IPS DF 19.7 (cell line): ENCODE measurements around the gene PCSK2.

Source experiments
- DNase-seq: peaks from one replicate; pipeline ENCODE4 v3.0.0-alpha.2; 2013; ENCODE audit warnings: low read depth, low spot score

The PCSK2 gene

DNA sequence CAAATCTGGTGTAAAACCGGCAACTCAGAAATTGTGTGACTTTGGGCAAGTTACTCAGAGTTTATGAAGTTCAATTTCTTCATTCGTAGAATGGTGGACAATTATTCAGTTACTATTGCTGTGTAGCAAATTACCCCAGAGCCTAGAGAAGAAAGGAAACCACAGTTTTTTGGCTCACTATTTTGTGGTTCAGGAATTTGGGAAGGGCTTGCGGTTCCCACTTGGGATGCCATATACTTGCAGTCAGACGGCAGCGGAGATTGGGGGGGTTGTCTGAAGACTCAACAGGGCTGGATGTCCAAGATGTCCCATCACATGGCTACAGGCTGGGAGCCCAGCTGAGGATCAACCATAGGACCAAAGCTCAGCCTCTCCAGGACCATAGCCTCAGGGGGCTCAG lies 108.1 kb downstream of the PCSK2 start:
- DNase-seq: no peak

DNA sequence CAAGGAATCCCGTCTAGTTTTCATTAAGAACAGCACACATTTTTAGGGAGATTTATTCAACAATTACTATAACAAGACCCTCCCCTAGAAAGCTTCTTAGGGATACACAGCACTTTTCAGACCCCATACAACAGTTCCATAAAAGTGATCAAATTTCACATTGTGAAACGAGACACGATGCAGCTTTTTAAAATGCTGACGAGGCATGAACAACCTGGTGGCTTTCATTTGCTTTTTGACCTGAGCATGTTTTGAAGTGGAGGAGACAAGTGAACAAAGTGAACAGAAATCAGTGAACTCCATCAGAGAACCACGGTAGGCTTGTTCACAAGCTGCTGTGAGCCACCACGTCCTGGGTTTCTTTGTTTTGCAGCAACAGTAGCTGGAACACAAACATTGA lies 112.2 kb downstream of the PCSK2 start:
- DNase-seq: no peak

GRCh38 chr20:17343091-17343490 lies 116.3 kb downstream of the PCSK2 start:
- DNase-seq: no peak

- DNase-seq: no peak
These were observed 117.0 kb downstream of the PCSK2 start for GRCh38 chr20:17343656-17344452.

- DNase-seq: no peak
These were observed 118.0 kb downstream of the PCSK2 start for GRCh38 chr20:17344790-17345189.

GRCh38 chr20:17345321-17345720 lies 118.5 kb downstream of the PCSK2 start:
- DNase-seq: no peak

DNA sequence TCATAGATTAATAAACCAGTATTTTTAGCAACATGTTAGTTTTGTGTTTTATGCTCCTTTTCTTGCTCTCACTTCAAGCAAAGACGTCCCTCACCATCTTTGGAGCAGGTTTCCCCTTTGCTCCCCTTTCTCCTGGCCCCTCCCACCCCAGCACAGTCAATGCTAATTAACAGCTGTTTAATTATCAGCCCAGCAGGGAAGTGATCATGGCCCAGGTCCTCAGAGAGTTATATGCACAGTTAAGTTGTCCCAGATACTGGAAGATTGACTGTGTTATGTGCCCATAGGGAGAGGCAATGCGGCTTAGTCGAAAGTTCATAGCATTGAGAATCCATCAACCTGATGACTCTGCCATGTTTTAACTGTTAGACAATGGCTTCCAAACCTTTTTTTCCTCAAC lies 123.5 kb downstream of the PCSK2 start:
- no peak for DNase-seq

DNA sequence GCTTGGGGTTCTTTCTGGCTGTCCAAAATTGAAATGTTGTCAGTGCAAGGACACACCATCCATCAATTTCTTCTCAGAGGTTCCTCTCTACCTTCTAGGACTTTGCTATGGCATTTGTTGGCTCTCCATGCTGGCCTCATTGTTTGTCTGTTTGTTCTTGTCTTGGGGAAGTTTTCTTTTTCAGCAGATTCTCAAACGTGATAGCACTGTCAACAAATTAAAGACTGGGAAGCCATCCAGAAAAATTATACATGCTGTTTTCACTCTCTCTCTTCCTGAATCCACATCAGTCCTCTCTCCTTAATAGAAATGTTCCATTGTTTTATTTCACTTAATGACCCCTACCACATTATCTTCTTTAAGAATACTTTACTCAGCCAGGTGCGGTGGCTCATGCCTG lies 130.4 kb downstream of the PCSK2 start:
- no peak for DNase-seq

DNA sequence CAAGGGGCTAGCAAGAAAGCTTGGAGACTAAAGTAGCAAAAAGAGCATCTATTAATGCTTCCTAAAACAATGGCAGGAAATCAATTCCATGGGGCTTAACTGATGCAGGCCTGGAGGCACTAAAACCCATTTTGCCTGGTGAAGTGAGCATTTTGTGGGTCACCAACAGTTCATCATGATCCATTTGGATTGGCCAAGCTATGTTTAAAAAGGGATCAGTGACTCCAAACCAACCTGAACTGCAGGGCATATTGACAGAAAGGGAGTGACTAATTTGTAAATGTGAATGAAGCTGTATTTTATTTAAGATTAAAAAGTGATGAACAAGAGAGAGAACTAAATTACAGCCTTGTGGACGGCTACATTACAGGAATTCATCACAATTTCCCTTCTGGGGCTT lies 132.0 kb downstream of the PCSK2 start:
- no peak for DNase-seq

DNA sequence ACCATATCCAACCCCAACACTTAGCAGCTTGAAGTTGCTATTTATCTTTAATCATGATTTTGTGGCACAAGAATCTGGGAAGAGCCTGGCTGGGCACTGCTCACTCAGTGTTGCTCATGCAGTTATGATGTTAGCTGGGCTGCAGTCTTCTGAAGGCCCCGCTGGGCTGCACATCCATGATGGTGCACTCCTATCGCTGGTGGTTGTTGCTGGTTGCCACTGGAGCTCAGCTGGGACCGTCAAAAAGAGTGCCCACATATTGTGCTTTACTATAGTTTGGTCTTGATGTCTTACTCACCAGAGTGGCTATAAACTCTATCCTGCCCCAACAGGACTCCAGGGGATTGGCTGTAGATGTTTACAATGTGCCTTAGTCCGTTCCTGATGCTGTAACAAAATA lies 137.8 kb downstream of the PCSK2 start:
- no peak for DNase-seq

DNA sequence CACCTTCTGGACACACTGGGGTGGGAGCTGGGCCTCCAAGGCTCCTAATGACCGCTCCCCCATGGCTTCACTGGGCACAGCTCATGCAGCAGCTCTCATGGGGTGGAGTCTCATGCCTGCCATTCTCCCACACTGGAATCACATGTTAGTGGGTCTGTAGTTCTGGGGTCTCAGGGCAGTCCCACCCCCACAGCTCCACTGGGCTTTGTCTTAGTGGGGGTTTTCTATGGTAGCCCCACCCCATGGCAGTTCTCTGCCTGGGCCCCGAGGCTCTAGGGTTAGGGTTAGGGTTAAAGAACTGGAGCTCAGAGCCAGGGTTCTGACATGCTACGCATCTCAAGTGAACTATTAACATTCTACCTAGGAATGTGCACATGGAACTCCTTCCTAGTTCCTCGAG lies 139.0 kb downstream of the PCSK2 start:
- DNase-seq: no peak

DNA sequence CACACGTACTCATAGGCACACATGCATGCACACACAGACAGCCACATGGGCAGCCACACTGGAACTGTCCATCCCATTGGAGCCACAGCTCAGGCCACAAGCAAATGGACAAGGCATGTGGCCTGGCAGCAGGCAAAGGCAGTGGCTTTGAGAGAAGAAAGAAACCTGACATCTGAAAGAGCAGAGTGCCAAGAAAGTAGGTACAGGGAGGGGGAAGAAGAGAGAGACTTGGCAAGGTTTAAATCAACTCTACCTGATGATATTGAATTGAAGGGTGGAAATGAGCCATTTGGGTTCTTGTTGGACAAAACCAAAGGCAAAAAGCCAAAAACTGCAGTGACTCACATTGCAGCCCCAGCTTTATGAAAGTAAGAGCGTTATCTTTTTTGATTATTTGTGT lies 142.7 kb downstream of the PCSK2 start:
- no peak for DNase-seq

DNA sequence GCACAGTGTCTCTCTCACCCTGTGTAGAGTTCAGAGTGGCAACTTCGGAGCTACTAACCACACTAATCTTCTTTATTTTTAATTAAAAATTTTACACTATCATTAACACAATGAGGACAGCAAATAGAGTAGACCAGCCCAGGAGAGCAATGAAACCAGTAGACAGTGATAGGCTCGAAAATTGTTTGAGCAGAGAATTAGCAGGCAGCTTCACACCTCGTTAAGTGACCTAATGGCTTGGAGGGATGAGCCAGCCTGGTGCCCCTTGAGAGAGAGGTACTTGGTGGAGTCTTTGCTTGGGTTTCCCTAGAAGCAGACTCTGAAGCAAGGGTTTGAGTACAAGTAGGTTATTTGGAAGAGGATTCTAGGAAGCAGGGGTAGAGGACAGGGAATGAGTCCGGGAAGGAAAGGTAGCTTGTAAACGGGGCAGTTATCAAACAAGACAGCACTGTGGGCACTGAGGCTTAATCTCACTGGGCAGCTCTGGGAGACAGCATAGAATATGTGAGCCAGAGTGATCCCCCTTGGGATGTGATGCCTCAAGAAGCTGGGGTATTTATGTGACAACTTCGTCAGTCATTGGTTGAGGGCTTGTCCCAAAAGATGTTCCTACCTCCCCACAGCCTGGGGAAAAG lies 146.1 kb downstream of the PCSK2 start:
- no peak for DNase-seq

DNA sequence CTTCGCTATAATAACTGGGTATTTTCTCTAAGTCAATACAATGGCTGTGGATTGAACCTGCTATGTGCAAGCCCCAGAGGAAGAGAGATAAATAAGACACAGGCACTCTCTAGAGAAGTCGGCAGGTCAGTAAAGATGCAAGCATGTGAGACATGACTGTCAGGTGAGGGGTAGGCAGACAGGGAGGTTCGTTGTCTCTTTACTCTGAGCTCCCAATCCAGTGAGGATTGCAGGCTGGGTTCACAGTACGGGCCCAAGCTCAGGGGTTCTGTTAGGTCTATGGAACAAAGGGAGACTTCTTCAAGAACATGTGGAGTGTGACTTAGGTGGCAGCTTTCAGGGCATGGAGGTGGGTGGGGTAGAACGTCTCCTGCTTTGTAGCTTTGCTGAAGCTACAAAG lies 147.2 kb downstream of the PCSK2 start:
- DNase-seq: no peak

- no peak for DNase-seq
These were observed 149.2 kb downstream of the PCSK2 start for GRCh38 chr20:17376031-17376430.

DNA sequence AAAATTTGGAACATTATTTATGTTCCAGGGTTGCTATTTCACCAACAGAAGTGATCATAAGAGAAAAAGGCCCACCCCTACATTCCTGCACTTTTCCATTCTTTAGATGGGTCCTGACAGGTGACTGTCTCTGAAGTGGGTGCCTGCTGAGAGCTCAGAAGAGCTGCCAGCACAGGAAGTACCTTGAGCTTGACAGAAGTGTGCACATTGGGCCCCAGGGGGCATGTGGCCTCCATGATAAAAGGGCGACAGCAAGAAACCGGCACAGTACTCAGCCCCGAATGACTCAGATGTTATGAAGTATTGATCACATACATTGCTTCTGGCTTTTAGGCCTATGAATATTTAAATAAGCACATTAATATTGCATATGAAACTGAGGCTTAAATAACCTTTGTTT lies 150.4 kb downstream of the PCSK2 start:
- DNase-seq: no peak

GRCh38 chr20:17379651-17380050 lies 152.8 kb downstream of the PCSK2 start:
- no peak for DNase-seq

DNA sequence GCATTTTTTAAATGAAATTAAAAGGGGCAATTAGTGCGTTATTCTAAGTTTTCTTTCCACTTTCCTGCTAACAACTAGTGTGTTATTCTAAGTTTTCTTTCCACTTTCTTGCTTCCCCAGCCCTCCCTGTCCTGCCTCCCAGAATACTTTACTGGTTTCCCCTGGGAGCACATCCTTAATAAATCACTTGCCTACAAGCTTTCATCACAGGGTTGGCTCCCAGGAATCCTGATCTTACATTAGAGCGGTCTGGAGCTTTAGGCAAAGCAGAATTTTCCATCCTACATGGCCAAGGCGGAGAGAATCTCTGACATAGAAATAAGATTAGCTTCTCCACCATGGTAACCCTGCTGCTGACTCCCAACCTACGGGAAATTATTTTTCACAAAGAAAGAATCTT lies 154.0 kb downstream of the PCSK2 start:
- DNase-seq: no peak

DNA sequence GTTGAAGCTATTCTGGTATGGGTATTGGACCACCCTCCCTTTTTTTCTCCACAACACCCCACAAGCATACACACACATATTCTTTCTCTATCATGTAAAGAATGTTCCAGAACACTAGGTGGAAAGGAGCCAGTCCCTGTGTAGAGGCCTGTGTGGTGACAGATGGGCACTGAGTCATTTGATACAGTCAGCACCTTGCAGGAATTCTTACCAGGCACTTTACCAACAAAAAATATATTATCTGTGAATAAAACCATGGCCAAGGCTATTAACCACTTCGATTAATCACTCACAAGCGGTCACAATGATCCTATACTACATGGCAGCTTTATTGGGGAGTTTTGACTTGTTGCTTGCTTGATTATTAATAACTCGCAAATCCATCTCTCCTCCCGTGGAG lies 154.9 kb downstream of the PCSK2 start:
- no peak for DNase-seq

- DNase-seq: no peak
These were observed 159.0 kb downstream of the PCSK2 start for GRCh38 chr20:17385798-17386197.

- no peak for DNase-seq
These were observed 163.8 kb downstream of the PCSK2 start for GRCh38 chr20:17390655-17391054.

DNA sequence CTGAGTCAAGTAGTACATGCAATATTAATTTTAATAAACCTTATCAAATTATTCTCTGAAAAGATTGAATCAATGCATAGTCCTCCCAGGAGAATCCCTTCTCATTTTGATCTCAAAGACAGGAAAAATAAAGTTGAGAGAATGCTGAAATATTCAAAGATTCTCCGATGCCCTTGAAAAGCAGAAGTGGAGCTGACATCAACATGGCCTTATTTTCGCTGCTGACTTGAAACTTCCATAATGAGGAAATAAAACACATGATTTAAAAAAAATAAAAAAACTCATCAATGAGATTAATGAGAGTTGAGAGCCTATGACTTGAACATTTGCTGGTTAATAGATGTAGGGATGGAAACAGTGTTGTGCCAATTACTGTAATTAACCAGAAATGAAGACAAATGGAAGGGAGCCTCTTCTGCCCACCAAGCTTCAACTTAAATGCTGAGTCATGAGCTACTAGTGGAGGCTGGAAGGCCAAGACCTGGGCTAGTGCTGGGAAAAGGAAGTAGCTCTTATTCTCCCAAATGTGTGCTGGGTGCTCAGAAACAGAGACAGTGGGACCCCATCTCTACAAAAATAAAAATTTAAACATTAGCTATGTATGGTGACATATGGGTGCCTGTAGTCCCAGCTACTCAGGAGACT lies 164.4 kb downstream of the PCSK2 start:
- no peak for DNase-seq

GRCh38 chr20:17394411-17394810 lies 167.6 kb downstream of the PCSK2 start:
- DNase-seq: no peak
